Gastroesophageal sphincter (tissue), 3 donors: ENCODE data around the gene DIPK1A.

Experiments used
- POLR2A ChIP-seq, 2 donors: fragments of 450-650 bp; IDR thresholded peaks; one replicate each; pipeline ENCODE4 v1.6.1; 2017; ENCODE audit warnings: antibody characterized with exemption in 2 of 2, mild to moderate bottlenecking in 2 of 2, moderate library complexity in 1 of 2
- POLR2AphosphoS5 ChIP-seq: sonication (generic); formaldehyde crosslinking; IDR thresholded peaks from one replicate; pipeline ENCODE4 v1.6.1; 2017; ENCODE audit warnings: antibody characterized with exemption
- TF ChIP-seq, protein P1 (sequence below), 4 experiments: fragments of 200-600 bp in 2 of 4; fragments of 450-650 bp in 2 of 4; sonication (generic) in 1 of 4; IDR thresholded peaks; one replicate each; pipeline ENCODE4 v1.5.1; 2017 to 2019; ENCODE audit warnings: antibody characterized with exemption in 4 of 4, mild to moderate bottlenecking in 2 of 4, moderate library complexity in 2 of 4

GRCh38 chr1:92924501-92924900 is 36.8 kb downstream of the DIPK1A start:
- TF ChIP-seq POLR2A (IDR thresholded peaks at IDR 0.05) (no peak), POLR2AphosphoS5 (no peak)
- TF ChIP-seq, protein P1, sequence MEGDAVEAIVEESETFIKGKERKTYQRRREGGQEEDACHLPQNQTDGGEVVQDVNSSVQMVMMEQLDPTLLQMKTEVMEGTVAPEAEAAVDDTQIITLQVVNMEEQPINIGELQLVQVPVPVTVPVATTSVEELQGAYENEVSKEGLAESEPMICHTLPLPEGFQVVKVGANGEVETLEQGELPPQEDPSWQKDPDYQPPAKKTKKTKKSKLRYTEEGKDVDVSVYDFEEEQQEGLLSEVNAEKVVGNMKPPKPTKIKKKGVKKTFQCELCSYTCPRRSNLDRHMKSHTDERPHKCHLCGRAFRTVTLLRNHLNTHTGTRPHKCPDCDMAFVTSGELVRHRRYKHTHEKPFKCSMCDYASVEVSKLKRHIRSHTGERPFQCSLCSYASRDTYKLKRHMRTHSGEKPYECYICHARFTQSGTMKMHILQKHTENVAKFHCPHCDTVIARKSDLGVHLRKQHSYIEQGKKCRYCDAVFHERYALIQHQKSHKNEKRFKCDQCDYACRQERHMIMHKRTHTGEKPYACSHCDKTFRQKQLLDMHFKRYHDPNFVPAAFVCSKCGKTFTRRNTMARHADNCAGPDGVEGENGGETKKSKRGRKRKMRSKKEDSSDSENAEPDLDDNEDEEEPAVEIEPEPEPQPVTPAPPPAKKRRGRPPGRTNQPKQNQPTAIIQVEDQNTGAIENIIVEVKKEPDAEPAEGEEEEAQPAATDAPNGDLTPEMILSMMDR (IDR thresholded peaks at IDR 0.05) = no peak
